GM12891 (cell line): Measurements from ENCODE around the gene DPEP3.

Source experiments
- PAX5 ChIP-seq: IDR thresholded peaks from 2 replicates; pipeline ENCODE4 v1.6.1; 2011; ENCODE audit warnings: low read length, moderate library complexity, mild to moderate bottlenecking; ENCODE audit not compliant: insufficient read depth, severe bottlenecking
- POLR2A ChIP-seq: IDR thresholded peaks from 2 replicates; pipeline ENCODE4 v1.6.1; 2011; ENCODE audit warnings: low read depth, low read length, control low read depth
- POLR2AphosphoS5 ChIP-seq: IDR thresholded peaks from 2 replicates; pipeline ENCODE4 v1.6.1; 2011; ENCODE audit warnings: low read depth, low read length, control low read depth
- POU2F2 ChIP-seq: IDR thresholded peaks from 2 replicates; pipeline ENCODE4 v1.6.1; 2011; ENCODE audit warnings: low read depth, mild to moderate bottlenecking, control low read depth, low read length, moderate library complexity
- SPI1 ChIP-seq: IDR thresholded peaks from 2 replicates; pipeline ENCODE4 v1.6.1; 2011; ENCODE audit warnings: low read depth, low read length, control low read depth
- TAF1 ChIP-seq: IDR thresholded peaks from 2 replicates; pipeline ENCODE4 v1.6.1; 2011; ENCODE audit warnings: low read depth, low read length, control low read depth

DNA sequence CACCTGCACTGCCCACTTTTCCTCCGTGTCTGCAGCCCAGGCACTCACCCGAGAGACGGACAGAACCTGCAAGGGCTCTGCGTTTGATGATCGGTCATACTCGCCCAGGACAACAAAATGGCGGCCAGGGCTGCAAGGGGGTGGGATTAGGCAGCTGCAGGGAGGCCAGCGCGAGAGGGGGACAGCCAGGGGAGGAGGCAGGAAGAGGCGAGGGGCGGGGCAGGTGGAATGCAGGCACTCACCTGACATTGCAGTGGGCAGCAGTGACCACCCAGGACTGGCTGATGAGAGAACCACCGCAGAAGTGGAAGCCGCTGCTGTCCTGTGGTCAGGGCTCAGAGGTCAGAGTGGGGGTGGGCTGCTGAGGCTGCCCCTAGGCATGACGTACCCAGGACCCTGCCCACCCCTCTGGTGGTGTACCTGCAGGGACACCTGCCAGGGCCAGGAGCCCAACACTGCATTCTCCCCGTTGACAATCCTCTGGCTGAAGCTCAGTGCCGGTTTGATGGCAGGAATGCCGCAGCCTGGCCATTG lies 49.6 kb downstream of the DPEP3 start:
- TF ChIP-seq TAF1 (no peak), POLR2A (no peak), POLR2AphosphoS5 (no peak; the same call in 1 of the 2 replicates), POU2F2 (no peak), SPI1 (no peak), PAX5 (no peak)
